ENCODE measurements around the gene PSG3. TPM values are rescaled to one million over a fixed set of nuclear protein-coding genes. Genes with fewer than 3 reads are reported as not detected.
"Not testable (repeated sequence)": the region's sequence is repeated elsewhere in the genome, so short reads cannot be mapped to it uniquely, and the experiment has no call there.

Gene PSG3
- under 1 TPM in 2 of 4 donors, not detected in 2; 0.09 to 0.16 TPM for polyA plus RNA-seq (ENCODE audit: insufficient read length in 4 of 4)

DNA sequence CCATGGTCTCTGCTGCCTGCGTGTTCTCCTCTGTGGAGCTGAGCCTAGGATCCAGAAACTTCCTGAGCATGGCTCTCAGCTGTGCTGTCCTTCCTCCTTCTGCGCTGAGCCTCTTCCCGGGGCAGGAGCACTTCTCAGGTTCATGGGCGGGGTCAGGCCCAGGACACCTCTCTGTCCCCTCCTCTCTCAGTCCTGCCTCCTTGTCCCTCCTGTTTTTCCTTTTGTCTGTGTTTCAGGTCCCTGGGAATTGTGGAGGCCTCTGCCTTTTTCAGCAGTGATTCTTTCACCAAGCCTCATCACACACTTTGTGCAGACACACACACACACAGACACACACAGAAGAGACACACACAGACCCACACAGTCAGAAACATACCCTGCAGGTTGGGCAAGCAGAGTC, at the start of gene PSG3:
PSG3 (minus strand) TSS at position 101 of the 400 bp plus-strand sequence; CDS start at position 4, 97 bp downstream.
- DNase-seq (ENCODE audit: low read depth in 4 of 4, low spot score in 2 of 4), result not testable (repeated sequence)

DNA sequence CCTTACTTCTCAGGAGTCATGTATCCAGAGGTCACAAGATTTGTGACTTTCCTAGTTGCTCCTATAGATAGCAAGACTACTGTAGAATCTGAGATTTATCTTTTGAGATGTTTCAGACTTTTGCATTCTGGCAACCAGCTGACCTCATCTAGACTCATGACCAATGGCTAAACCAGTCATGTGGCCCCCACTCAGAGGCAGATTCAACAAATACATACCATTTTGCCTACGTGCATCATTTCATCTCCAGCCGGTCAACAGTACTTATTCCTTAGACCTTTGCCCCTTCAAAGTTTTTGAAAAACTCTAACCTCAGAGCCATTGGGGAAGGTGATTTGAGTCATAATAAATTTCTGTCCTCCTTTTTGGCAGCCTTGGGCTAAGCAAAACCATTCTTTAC, 48.5 kb upstream of the PSG3 start:
- DNase-seq (ENCODE audit: low read depth in 4 of 4, low spot score in 2 of 4), result not testable (repeated sequence)

GRCh38 chr19:42787766-42788165, 47.5 kb upstream of the PSG3 start:
- DNase-seq (ENCODE audit: low read depth in 4 of 4, low spot score in 2 of 4), result not testable (repeated sequence)

DNA sequence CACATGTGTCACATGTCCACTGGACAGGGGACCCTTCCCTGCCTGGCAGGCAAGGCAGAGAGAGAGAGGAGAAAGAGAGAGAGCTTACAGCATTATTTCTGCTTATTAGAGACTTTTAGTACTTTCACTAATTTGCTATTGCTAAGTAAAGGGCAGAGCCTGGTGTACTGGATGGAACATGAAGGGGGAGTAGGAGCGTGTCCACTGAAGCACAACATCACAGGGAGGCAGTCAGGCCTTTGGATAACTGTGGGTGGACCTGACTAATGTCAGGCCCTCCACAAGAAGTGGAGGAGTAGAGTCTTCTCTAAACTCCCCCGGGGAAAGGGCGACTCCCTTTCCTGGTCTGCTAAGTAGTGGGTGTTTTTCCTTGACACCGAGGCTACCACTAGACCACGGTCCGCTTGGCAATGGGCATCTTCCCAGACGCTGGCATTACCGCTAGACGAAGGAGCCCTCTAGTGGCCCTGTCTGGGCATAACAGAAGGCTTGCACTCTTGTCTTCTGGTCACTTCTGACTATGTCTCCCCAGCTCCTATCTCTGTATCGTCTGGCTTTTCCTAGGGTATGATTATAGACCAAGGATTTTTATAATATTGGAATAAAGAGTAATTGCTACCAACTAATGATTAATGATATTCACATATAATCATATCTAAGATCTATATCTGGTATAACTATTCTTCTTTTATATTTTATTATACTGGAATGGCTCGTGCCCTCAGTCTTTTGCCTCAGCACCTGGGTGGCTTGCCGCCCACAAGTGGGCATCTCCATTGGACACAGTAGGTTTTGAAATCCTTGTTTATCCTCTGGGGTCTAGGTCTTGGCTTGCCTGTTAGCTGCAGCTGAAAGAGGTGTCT, 36.7 kb upstream of the PSG3 start:
- DNase-seq (ENCODE audit: low read depth in 4 of 4, low spot score in 2 of 4), result peak; percentile 2 to 45 (median 20)

DNA sequence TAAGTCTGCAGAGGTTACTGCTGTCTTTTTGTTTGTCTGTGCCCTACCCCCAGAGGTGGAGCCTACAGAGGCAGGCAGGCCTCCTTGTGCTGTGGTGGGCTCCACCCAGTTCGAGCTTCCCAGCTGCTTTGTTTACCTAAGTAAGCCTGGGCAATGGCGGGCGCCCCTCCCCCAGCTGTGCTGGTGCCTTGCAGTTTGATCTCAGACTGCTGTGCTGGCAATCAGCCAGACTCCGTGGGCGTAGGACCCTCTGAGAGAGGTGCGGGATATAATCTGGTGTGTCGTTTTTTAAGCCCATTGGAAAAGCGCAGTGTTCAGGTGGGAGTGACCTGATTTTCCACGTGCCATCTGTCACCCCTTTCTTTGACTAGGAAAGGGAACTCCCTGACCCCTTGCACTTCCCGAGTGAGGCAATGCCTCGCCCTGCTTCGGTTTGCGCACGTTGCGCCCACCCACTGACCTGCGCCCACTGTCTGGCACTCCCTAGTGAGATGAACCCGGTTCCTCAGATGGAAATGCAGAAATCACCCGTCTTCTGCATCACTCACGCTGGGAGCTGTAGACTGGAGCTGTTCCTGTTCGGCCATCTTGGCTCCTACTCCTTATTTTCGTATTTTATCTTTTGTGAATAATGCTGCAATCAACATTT, 34.4 kb upstream of the PSG3 start:
- DNase-seq (ENCODE audit: low read depth in 4 of 4, low spot score in 2 of 4), result not testable (repeated sequence)

GRCh38 chr19:42767319-42767718, 27.0 kb upstream of the PSG3 start:
- DNase-seq (ENCODE audit: low read depth in 4 of 4, low spot score in 2 of 4), result not testable (repeated sequence)

DNA sequence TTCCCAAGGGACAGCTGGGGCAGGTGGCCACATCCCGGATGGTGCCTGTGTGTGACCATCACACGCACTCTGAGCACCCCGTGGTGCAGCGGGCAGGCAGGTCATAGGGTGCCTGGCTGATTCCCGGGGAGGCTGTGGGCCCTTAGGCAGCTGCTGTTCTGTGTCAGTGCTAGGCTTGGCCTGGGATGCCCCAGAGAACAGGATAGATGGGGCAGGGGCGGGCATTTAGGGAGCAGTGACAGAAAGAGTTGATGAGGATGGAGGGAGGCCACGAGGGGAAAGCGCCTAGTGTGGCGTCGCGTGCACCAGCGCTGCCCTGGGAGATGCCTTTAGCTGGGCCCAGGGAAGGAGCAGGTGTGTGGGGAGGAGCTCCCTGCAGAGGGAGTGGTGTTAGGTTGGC, 26.6 kb upstream of the PSG3 start:
- not testable (repeated sequence) for DNase-seq (ENCODE audit: low read depth in 4 of 4, low spot score in 2 of 4)

DNA sequence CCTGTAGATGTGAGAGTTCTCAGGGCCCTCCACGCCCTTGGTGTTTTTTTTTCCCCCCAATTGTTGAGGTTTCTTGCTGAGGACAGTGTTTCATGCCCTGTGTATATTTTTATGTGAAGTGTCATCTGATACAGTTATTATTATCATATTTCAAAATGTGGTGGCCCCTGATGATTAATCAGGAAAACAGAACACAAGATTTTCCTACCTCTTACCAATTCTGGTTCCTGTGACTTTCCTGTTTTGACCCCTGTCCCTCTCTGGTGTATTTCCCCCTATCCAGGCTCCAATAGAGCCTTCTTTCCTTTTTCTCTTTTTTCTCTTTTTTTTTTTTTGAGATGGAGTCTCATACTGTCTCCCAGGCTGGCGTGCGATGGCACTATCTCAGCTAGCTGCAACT, 24.6 kb upstream of the PSG3 start:
- DNase-seq (ENCODE audit: low read depth in 4 of 4, low spot score in 2 of 4), result no peak

DNA sequence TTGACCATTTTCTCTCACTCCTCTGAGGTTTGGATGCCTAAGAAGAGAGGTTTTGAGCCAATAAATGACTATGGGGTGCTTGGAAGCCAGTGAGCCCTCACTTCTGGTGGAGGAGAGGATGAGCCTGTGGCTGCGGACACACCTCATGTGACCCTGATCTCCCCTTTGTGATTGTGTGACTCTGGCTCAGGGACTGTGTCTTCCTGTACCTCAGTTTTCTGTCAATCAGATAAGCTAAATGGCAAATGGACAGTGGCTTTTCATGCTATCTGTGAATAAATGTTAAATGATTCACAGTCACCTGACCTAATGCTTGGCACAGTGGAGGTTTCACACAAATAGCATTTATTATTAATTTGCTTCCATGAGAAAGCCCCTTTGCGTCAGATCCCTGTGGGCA, 22.5 kb upstream of the PSG3 start:
- DNase-seq (ENCODE audit: low read depth in 4 of 4, low spot score in 2 of 4), result no peak

- not testable (repeated sequence) for DNase-seq (ENCODE audit: low read depth in 4 of 4, low spot score in 2 of 4)
Observed at GRCh38 chr19:42761924-42762295, 21.6 kb upstream of the PSG3 start.

GRCh38 chr19:42760954-42761923, 21.0 kb upstream of the PSG3 start:
- DNase-seq (ENCODE audit: low read depth in 4 of 4, low spot score in 2 of 4), result not testable (repeated sequence)

GRCh38 chr19:42758667-42759066, 18.4 kb upstream of the PSG3 start:
- DNase-seq (ENCODE audit: low read depth in 4 of 4, low spot score in 2 of 4), result not testable (repeated sequence)

- not testable (repeated sequence) for DNase-seq (ENCODE audit: low read depth in 4 of 4, low spot score in 2 of 4)
Observed at GRCh38 chr19:42752246-42752645, 12.0 kb upstream of the PSG3 start.

DNA sequence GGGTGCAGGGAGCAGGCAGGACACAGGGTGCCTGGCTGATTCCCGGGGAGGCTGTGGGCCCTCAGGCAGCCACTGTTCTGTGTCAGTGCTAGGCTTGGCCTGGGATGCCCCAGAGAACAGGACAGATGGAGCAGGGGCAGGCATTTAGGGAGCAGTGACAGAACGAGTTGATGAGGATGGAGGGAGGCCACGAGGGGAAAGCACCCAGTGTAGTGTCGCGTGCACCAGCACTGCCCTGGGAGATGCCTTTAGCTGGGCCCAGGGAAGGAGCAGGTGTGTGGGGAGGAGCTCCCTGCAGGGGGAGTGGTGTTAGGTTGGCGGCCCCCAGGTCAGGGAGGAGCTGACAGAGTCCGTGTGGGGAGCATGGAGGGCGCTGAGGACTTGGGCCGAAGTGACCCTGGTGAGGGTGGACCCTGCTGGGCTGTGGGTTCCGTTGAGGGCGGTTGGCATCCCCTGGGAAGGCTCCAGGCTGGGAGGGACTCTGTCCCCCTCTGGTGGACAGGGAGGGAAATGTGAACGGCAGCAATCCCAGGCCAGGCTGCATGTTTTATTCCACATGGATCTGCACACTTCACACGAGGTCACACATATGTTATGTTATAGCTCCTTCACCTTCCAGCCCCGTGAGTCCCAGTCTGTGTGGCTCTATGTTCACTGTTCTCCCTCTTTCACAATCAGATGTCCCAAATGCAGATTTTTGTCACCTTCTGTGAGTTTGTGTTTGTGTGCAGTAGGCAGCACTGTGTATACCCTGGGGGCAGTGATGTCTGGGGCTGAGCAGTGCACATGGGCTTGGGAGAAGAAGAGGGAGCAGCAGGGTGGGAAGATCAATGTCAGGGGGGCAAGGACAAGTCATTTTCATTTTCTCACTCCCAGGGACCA, 1.7 kb upstream of the PSG3 start:
- DNase-seq (ENCODE audit: low read depth in 4 of 4, low spot score in 2 of 4), result not testable (repeated sequence)

DNA sequence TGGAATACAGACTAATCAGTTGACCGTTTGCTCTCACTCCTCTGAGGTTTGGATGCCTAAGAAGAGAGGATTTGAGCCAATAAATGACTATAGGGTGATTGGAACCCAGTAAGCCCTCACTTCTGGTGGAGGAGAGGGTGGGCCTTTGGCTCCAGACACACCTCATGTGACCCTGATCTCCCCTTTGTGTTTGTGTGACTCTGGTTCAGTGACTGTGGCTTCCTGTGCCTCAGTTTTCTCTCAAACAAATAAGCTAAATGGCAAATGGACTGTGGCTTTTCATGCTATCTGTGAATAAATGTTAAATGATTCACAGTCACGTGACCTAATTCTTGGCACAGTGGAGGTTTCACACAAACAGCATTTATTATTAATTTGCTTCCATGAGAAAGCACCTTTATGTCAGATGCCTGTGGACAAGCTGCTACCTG, 2.7 kb downstream of the PSG3 start:
- not testable (repeated sequence) for DNase-seq (ENCODE audit: low read depth in 4 of 4, low spot score in 2 of 4)

GRCh38 chr19:42728341-42728740, 11.9 kb downstream of the PSG3 start:
- DNase-seq (ENCODE audit: low read depth in 4 of 4, low spot score in 2 of 4), result not testable (repeated sequence)

DNA sequence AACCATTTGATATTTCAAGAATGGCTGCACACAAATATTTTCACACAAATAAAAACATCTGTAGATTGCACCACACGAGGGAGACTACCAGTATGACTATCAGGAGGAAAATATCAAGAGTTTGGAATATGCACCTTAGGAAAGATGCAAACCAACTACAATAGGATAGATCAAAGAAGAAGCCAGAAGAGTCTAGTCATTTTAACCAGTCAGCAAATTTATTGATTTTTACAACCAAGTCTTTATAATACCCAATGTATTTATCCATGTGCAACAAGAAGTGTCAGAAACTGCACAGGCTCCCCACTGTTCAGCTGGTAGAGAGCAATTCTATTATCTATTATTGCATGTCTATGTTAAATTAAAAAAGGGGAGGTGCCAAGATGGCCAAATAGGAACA, 26.3 kb downstream of the PSG3 start:
- DNase-seq (ENCODE audit: low read depth in 4 of 4, low spot score in 2 of 4), result not testable (repeated sequence)

- not testable (repeated sequence) for DNase-seq (ENCODE audit: low read depth in 4 of 4, low spot score in 2 of 4)
Observed at GRCh38 chr19:42712753-42713152, 27.5 kb downstream of the PSG3 start.

DNA sequence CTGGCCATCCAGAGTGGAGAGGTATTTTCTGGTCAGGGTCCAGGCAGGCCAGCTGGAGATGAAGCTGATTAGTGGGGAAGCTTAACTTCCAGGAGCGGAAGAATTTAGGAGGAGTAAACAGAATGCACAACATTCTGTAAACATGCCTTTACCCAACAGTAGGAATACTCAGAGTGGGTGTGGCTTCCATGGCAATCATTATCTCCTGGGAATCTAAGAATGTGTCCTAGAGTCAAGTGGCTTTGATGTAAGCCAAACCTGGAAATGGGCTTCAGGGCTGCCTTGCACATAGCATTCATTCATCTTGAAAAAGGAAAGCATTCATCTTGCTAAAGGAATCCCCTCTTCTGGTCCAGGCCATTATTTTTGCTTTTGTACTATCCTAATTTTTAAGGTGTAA, 29.3 kb downstream of the PSG3 start:
- DNase-seq (ENCODE audit: low read depth in 4 of 4, low spot score in 2 of 4), result not testable (repeated sequence)
